ENCODE data around the gene COA7. TPM values are rescaled to one million over a fixed set of nuclear protein-coding genes. Genes with fewer than 3 reads are reported as not detected.

The COA7 gene
- total RNA-seq, 1 experiment from 2014 or later = 13.0 TPM

DNA sequence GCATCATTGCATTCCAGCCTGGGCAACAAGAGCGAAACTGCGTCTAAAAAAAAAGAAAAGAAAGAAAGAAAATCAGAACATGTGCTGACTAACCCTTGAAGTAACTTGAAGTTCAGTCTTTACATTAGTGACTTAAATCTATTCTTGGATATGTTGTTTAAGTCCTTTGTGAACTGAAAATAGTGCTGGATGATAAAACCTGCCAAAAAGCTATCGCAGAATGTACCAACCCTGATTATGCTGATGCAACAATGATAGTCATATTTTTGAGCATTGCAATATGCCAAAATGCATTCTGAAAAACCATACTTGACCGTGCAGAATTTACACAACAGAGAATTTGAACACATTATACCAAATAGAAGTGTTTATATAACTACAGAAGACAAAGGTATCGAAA is 34.4 kb downstream of the COA7 start:
- H3K79me2 ChIP-seq (ENCODE audit: low read length) = no peaks in the 10 kb centered on the region
- no peak overlapping the region for H3K4me3 ChIP-seq (ENCODE audit: low read length)
- ChIA-PET POLR2A (ENCODE audit: unreplicated experiment) (no interaction called here), CTCF (no interaction called here)
- no peaks in the 10 kb centered on the region for H3K9me2 ChIP-seq (replicated peaks; ENCODE audit: low read length)
- H3K36me3 ChIP-seq (ENCODE audit: low read depth, low read length) = no peaks in the 10 kb centered on the region
- intact Hi-C loops (cut with micrococcal nuclease) = no loop called here
- peaks cover 34% of the 10 kb centered on the region for H3K4me1 ChIP-seq (ENCODE audit: insufficient read depth, low read length)
- no peak overlapping the region for H2AFZ ChIP-seq (ENCODE audit: low read length)
- H3K9me3 ChIP-seq (ENCODE audit: low read length) = no peaks in the 10 kb centered on the region
- BruUV-seq (replicated peaks) = no TSS peak
- no peak overlapping the region for H3K9ac ChIP-seq (ENCODE audit: low read length)
- TF ChIP-seq EZH2 (IDR thresholded peaks at IDR 0.05; ENCODE audit: low read length, unreplicated experiment) (no peak), EZH2phosphoT487 (IDR thresholded peaks at IDR 0.05; ENCODE audit: borderline replicate concordance, low read length) (no peak)
- TF ChIP-seq, protein P1, sequence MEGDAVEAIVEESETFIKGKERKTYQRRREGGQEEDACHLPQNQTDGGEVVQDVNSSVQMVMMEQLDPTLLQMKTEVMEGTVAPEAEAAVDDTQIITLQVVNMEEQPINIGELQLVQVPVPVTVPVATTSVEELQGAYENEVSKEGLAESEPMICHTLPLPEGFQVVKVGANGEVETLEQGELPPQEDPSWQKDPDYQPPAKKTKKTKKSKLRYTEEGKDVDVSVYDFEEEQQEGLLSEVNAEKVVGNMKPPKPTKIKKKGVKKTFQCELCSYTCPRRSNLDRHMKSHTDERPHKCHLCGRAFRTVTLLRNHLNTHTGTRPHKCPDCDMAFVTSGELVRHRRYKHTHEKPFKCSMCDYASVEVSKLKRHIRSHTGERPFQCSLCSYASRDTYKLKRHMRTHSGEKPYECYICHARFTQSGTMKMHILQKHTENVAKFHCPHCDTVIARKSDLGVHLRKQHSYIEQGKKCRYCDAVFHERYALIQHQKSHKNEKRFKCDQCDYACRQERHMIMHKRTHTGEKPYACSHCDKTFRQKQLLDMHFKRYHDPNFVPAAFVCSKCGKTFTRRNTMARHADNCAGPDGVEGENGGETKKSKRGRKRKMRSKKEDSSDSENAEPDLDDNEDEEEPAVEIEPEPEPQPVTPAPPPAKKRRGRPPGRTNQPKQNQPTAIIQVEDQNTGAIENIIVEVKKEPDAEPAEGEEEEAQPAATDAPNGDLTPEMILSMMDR (conservative IDR thresholded peaks at IDR 0.05; ENCODE audit: low read depth, low read length) = no peak
- no peak overlapping the region for H3K4me2 ChIP-seq (ENCODE audit: low read length)
- no peaks in the 10 kb centered on the region for H3F3A ChIP-seq (ENCODE audit: low read length, unreplicated experiment)
- no peaks in the 10 kb centered on the region for H3K27me3 ChIP-seq (ENCODE audit: low read length)
- no peak for ATAC-seq
- DNase-seq = no peak
- H4K20me1 ChIP-seq (ENCODE audit: low read length) = no peaks in the 10 kb centered on the region
- H3K27ac ChIP-seq (ENCODE audit: low read length) = no peak overlapping the region

DNA sequence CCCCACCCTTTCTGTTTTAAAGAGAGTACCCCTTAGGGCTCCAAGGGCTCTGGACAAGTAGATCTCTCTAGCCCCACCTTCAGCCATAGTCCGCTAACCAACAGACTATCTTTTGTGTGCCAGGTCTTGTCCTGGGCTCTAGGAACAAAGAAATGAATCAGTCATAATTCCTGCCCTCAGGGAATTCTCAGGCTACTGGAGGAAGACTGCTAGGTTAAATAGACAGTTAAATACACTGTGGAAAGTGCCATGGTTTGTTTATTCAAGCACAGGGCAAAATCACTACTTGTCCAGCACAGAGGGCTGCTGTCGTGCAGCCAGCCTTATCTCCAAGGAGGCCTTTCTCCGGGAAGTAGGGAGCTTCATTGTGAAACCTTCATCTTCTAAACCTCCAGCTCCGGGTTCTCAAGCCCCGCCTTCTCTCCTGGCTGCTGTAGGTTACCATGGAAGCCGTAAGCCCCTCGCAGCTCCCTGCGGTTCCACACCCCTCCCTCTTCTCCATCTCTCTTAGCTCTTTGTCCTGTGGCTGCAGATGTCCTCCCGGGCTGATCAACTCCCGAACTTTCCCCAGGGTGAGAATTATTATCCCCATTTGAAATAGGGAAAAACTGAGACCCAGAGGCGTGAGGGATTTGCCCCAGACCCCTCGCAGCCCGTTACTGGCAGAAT is 35.4 kb downstream of the COA7 start:
- Histone ChIP-seq H3K9me2 (replicated peaks; ENCODE audit: low read length) (no peaks in the 10 kb centered on the region), H3K27me3 (ENCODE audit: low read length) (no peaks in the 10 kb centered on the region), H3K9ac (ENCODE audit: low read length) (no peak overlapping the region), H3K4me3 (ENCODE audit: low read length) (no peak overlapping the region; the same call in 1 of the 2 replicates), H2AFZ (ENCODE audit: low read length) (peak overlapping the region; percentile 67), H3K79me2 (ENCODE audit: low read length) (no peaks in the 10 kb centered on the region), H3K27ac (ENCODE audit: low read length) (peak overlapping the region; percentile 68), H3F3A (ENCODE audit: low read length, unreplicated experiment) (no peaks in the 10 kb centered on the region), H3K36me3 (ENCODE audit: low read depth, low read length) (no peaks in the 10 kb centered on the region), H3K4me1 (ENCODE audit: insufficient read depth, low read length) (peaks cover 32% of the 10 kb centered on the region), H4K20me1 (ENCODE audit: low read length) (no peaks in the 10 kb centered on the region), H3K4me2 (ENCODE audit: low read length) (peak overlapping the region; percentile 63), H3K9me3 (ENCODE audit: low read length) (no peaks in the 10 kb centered on the region)
- TF ChIP-seq EZH2phosphoT487 (IDR thresholded peaks at IDR 0.05; ENCODE audit: borderline replicate concordance, low read length) (no peak), EZH2 (IDR thresholded peaks at IDR 0.05; ENCODE audit: low read length, unreplicated experiment) (no peak)
- TF ChIP-seq, protein P1 (conservative IDR thresholded peaks at IDR 0.05; ENCODE audit: low read depth, low read length) = no peak
- peak; percentile 98 for DNase-seq
- ATAC-seq = peak; percentile 97
- no TSS peak for BruUV-seq (replicated peaks)
- POLR2A ChIA-PET (ENCODE audit: unreplicated experiment) = interaction anchor here (0.6 kb wide), 1 partner anchor 21 kb away, joined by 4 read pairs; no protein-coding TSS in a partner anchor
- CTCF ChIA-PET = no interaction called here
- intact Hi-C loops (cut with micrococcal nuclease) = loop anchor here (1.0 kb wide), 1 partner anchor 110 kb away; no protein-coding TSS in a partner anchor

DNA sequence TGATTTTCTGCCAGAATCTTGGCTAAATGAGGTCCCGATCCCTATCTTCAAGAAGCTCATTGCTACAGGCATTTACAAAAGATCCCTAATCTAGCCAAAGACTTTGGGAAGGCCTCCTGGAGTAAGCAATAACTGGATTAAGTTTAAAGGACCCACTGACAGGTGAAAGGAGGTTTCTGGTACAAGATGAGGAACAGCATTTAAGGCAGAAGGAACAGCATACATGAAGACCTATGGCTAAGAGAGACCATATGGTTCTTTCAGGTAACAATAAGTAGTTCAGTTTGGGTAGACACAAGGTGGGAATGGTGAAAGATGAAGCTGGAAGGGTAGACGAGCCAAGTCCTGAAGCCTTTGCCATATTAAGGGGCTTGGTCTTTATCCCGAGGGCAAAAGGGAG is 37.3 kb downstream of the COA7 start:
- H3K4me1 ChIP-seq (ENCODE audit: insufficient read depth, low read length) = peaks cover 31% of the 10 kb centered on the region
- H3K9me3 ChIP-seq (ENCODE audit: low read length) = no peaks in the 10 kb centered on the region
- H3K79me2 ChIP-seq (ENCODE audit: low read length) = no peaks in the 10 kb centered on the region
- H4K20me1 ChIP-seq (ENCODE audit: low read length) = no peaks in the 10 kb centered on the region
- no peak for ATAC-seq
- CTCF ChIA-PET = no interaction called here
- no peak overlapping the region for H3K27ac ChIP-seq (ENCODE audit: low read length)
- POLR2A ChIA-PET (ENCODE audit: unreplicated experiment) = no interaction called here
- no peak overlapping the region for H3K9ac ChIP-seq (ENCODE audit: low read length)
- no peaks in the 10 kb centered on the region for H3K36me3 ChIP-seq (ENCODE audit: low read depth, low read length)
- no peaks in the 10 kb centered on the region for H3K9me2 ChIP-seq (replicated peaks; ENCODE audit: low read length)
- no TSS peak for BruUV-seq (replicated peaks)
- H3K4me3 ChIP-seq (ENCODE audit: low read length) = no peak overlapping the region
- intact Hi-C loops (cut with micrococcal nuclease) = no loop called here
- no peak for DNase-seq
- no peaks in the 10 kb centered on the region for H3K27me3 ChIP-seq (ENCODE audit: low read length)
- no peaks in the 10 kb centered on the region for H3F3A ChIP-seq (ENCODE audit: low read length, unreplicated experiment)
- no peak overlapping the region for H3K4me2 ChIP-seq (ENCODE audit: low read length)
- TF ChIP-seq EZH2phosphoT487 (IDR thresholded peaks at IDR 0.05; ENCODE audit: borderline replicate concordance, low read length) (no peak), EZH2 (IDR thresholded peaks at IDR 0.05; ENCODE audit: low read length, unreplicated experiment) (no peak)
- TF ChIP-seq, protein P1 (conservative IDR thresholded peaks at IDR 0.05; ENCODE audit: low read depth, low read length) = no peak
- H2AFZ ChIP-seq (ENCODE audit: low read length) = no peak overlapping the region
